ENCODE data around the gene FXR2.

DNA sequence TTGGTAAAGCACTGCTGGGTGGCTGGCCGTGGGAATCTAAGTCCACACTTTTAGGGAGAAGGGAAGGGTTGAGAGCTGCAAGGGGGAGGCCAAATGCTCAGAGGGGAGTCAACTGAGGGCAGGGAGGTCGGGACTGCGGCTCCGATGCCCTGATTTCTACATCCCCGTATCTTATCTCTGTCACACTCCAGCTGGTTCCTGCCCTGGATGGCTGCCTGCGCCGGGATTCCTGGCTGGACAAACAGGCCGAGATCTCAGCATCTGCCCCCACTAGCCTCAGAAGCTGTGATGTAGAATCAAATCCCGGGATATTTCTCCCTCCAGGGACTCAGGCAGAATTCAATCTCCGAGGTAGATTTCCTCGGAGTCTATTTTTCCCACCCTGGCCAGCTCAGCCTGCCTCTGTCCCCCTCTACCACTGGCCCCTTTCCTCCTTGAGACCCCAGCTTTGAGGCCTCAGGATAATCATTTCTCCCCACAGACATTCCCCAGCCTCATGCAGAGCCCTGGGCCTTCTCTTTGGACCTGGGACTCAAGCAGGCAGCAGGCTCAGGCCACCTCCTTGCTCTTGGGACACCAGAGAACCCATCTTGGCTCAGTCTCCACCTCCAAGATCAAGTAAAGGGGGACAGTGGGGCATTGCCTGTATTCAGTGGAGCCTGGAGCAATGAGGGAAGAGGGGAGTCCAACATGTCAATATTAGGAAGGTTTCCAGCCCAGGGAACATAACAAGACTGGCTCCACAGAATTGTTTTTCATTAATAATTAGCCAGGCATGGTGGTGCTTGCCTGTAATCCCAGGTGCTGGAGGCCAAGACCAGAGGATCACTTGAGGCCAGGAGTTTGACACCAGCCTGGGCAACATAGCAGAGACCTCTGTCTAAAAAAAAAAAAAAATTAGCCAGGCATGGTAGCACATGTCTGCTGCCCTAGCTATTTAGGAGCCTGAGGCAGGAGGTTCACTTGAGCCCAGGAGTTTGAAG lies 17.0 kb upstream of the FXR2 start:
- TF ChIP-seq, protein P1, sequence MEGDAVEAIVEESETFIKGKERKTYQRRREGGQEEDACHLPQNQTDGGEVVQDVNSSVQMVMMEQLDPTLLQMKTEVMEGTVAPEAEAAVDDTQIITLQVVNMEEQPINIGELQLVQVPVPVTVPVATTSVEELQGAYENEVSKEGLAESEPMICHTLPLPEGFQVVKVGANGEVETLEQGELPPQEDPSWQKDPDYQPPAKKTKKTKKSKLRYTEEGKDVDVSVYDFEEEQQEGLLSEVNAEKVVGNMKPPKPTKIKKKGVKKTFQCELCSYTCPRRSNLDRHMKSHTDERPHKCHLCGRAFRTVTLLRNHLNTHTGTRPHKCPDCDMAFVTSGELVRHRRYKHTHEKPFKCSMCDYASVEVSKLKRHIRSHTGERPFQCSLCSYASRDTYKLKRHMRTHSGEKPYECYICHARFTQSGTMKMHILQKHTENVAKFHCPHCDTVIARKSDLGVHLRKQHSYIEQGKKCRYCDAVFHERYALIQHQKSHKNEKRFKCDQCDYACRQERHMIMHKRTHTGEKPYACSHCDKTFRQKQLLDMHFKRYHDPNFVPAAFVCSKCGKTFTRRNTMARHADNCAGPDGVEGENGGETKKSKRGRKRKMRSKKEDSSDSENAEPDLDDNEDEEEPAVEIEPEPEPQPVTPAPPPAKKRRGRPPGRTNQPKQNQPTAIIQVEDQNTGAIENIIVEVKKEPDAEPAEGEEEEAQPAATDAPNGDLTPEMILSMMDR (IDR thresholded peaks at IDR 0.05; ENCODE audit: extremely low read depth in 1 of 2, insufficient read depth in 1 of 2, low read depth in 1 of 2, low read length in 2 of 2) = no peak
- TF ChIP-seq, protein P2, sequence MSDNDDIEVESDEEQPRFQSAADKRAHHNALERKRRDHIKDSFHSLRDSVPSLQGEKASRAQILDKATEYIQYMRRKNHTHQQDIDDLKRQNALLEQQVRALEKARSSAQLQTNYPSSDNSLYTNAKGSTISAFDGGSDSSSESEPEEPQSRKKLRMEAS (IDR thresholded peaks at IDR 0.05; ENCODE audit: insufficient read depth, insufficient read length) = no peak
- TF ChIP-seq EZH2 (IDR thresholded peaks at IDR 0.05; ENCODE audit: borderline replicate concordance, low read depth, low read length, severe bottlenecking) = no peak
- no peak for TF ChIP-seq FOS (IDR thresholded peaks at IDR 0.05; ENCODE audit: borderline replicate concordance, insufficient read depth, low read length)
- no peak for TF ChIP-seq POLR2A (IDR thresholded peaks at IDR 0.05; ENCODE audit: low read depth, low read length)
- no peak for TF ChIP-seq JUN (IDR thresholded peaks at IDR 0.05; ENCODE audit: borderline replicate concordance, insufficient read depth, insufficient read length, low read depth)
- TF ChIP-seq POLR2AphosphoS5 (IDR thresholded peaks at IDR 0.05; ENCODE audit: insufficient read depth, low read depth, low read length) = no peak
- TF ChIP-seq MYC (IDR thresholded peaks at IDR 0.05; ENCODE audit: low read depth, low read length) = no peak

Measured in endothelial cell of umbilical vein (primary cell).